Breast epithelium (tissue), 4 donors: ENCODE measurements around the gene ZNF525. TPM values are rescaled to one million over a fixed set of nuclear protein-coding genes. Genes with fewer than 3 reads are reported as not detected.

ENCODE experiments used
- DNase-seq, 2 donors: peaks; one replicate each; pipeline ENCODE4 v3.0.0-alpha.2; 2019; ENCODE audit warnings: low spot score in 2 of 2
- H3K27ac ChIP-seq, 2 donors: fragments of 200-600 bp; sonication (generic) in 1 of 2; one replicate each; pipeline ENCODE4 v1.5.1; 2016 to 2019; ENCODE audit warnings: mild to moderate bottlenecking in 1 of 2
- H3K27me3 ChIP-seq, 2 donors: fragments of 200-600 bp; sonication (generic) in 1 of 2; one replicate each; pipeline versions ENCODE4 v1.5.1 to v1.6.0; 2017 to 2019; ENCODE audit warnings: control low read depth in 1 of 2, mild to moderate bottlenecking in 1 of 2
- H3K36me3 ChIP-seq: fragments of 200-600 bp; one replicate; pipeline ENCODE4 v1.5.1; 2019
- H3K4me1 ChIP-seq, 2 donors: fragments of 200-600 bp; sonication (generic); one replicate each; pipeline ENCODE4 v1.5.1; 2016 to 2019; ENCODE audit warnings: control low read depth in 1 of 2
- H3K4me3 ChIP-seq, 3 donors: fragments of 200-600 bp; sonication (generic); 1 replicate in 2 of 3; 2 replicates in 1 of 3; pipeline ENCODE4 v1.5.1; 2016 to 2019; ENCODE audit warnings: mild to moderate bottlenecking in 3 of 3, moderate library complexity in 2 of 3
- H3K9me3 ChIP-seq, 2 donors: fragments of 200-600 bp; sonication (generic) in 1 of 2; one replicate each; pipeline ENCODE4 v1.5.1; 2016 to 2019; ENCODE audit warnings: control low read depth in 1 of 2
- CTCF ChIP-seq, 3 donors: fragments of 450-650 bp; IDR thresholded peaks; one replicate each; pipeline ENCODE4 v1.5.1; 2016 to 2017; ENCODE audit warnings: antibody characterized with exemption in 3 of 3, mild to moderate bottlenecking in 3 of 3, moderate library complexity in 3 of 3
- POLR2A ChIP-seq: fragments of 450-650 bp; IDR thresholded peaks from one replicate; pipeline ENCODE4 v1.6.1; 2016; ENCODE audit warnings: antibody characterized with exemption, mild to moderate bottlenecking, moderate library complexity
- POLR2AphosphoS5 ChIP-seq, 3 donors: sonication (generic); formaldehyde crosslinking; IDR thresholded peaks; one replicate each; pipeline ENCODE4 v1.6.1; 2017; ENCODE audit warnings: antibody characterized with exemption in 3 of 3
- intact Hi-C: fragments of 100-400 bp; cut with DNase I; formaldehyde crosslinking; loops from one replicate; pipeline ENCODE4 v1.15.1; 2023; ENCODE audit warnings: low total_unique reads
- total RNA-seq, 3 donors: library from RNA; depleted of rRNA; stranded (reverse); fragments of >200 nt; gene quantifications; one replicate each; pipeline ENCODE4 v1.1.0, GENCODE V29; 2016

Gene ZNF525
- total RNA-seq: 10 to 100 TPM in 2 of 3 donors, 1 to 10 TPM in 1; 7.0 to 34.4 (median 13.8) TPM

- peak within 1 kb of the TSS; percentile 63 to 75 (median 75) for H3K4me3 ChIP-seq
- no peaks in the 10 kb centered on the region for H3K9me3 ChIP-seq
- no peaks in the 10 kb centered on the region for H3K4me1 ChIP-seq
- H3K27me3 ChIP-seq: no peaks in the 10 kb centered on the region
- H3K36me3 ChIP-seq: no peaks in the 10 kb centered on the region
- H3K27ac ChIP-seq: peak within 1 kb of the TSS; percentile 69 to 72
- intact Hi-C loops: no loop called here
- peak; percentile 91 to 96 for DNase-seq
- TF ChIP-seq POLR2A (no peak), CTCF (IDR thresholded peaks at IDR 0.05) (peak in 2 of 3 donors; percentile 22 to 30), POLR2AphosphoS5 (IDR thresholded peaks at IDR 0.05) (peak; percentile 48 to 67 (median 53))
Measured at GRCh38 chr19:53365134-53365898, at the start of gene ZNF525. Gene ZNF525 (plus strand): TSS chr19:53365705. CDS start chr19:53372282, 6,577 bp downstream.

- peaks cover 0 to 14% of the 10 kb centered on the region in 2 donors for H3K27me3 ChIP-seq
- no peaks in the 10 kb centered on the region for H3K36me3 ChIP-seq
- H3K4me1 ChIP-seq: no peaks in the 10 kb centered on the region
- no peak for DNase-seq
- TF ChIP-seq POLR2A (no peak), CTCF (IDR thresholded peaks at IDR 0.05) (no peak), POLR2AphosphoS5 (IDR thresholded peaks at IDR 0.05) (no peak)
- no peak overlapping the region for H3K27ac ChIP-seq
- intact Hi-C loops: no loop called here
- H3K4me3 ChIP-seq: peak overlapping the region in 2 of 3 donors; percentile 23 to 44
- H3K9me3 ChIP-seq: peaks cover 0 to 24% of the 10 kb centered on the region in 2 donors
Measured at GRCh38 chr19:53328967-53329366, 36.5 kb upstream of the ZNF525 start.

GRCh38 chr19:53332484-53332883, 33.0 kb upstream of the ZNF525 start:
- Histone ChIP-seq H3K9me3 (peaks cover 4 to 17% of the 10 kb centered on the region in 2 donors), H3K27me3 (peaks cover 0 to 3% of the 10 kb centered on the region in 2 donors), H3K36me3 (no peaks in the 10 kb centered on the region), H3K4me1 (no peaks in the 10 kb centered on the region), H3K27ac (no peak overlapping the region), H3K4me3 (peak overlapping the region; percentile 62 to 81 (median 74))
- TF ChIP-seq POLR2AphosphoS5 (IDR thresholded peaks at IDR 0.05) (no peak), POLR2A (no peak), CTCF (IDR thresholded peaks at IDR 0.05) (no peak)
- no peak for DNase-seq
- intact Hi-C loops: no loop called here

- peak overlapping the region; percentile 54 to 57 for H3K27ac ChIP-seq
- DNase-seq: peak in 1 of 2 donors; percentile 34
- no peaks in the 10 kb centered on the region for H3K4me1 ChIP-seq
- peaks cover 0 to 3% of the 10 kb centered on the region in 2 donors for H3K27me3 ChIP-seq
- H3K36me3 ChIP-seq: no peaks in the 10 kb centered on the region
- H3K9me3 ChIP-seq: peaks cover 4 to 12% of the 10 kb centered on the region in 2 donors
- peak overlapping the region; percentile 62 to 81 (median 74) for H3K4me3 ChIP-seq
- intact Hi-C loops: no loop called here
- TF ChIP-seq POLR2A (no peak), CTCF (IDR thresholded peaks at IDR 0.05) (no peak), POLR2AphosphoS5 (IDR thresholded peaks at IDR 0.05) (no peak)
Measured at GRCh38 chr19:53333066-53333462, 32.4 kb upstream of the ZNF525 start.
